Upper lobe of left lung (tissue), 6 donors: ENCODE measurements around the gene KATNAL2. TPM values are rescaled to one million over a fixed set of nuclear protein-coding genes. Genes with fewer than 3 reads are reported as not detected.

Experiments used
- ATAC-seq, 2 donors: fragments of 200-7000 bp; cut with Tn5 transposase; one replicate each; pipeline ENCODE4 v1.9.1; 2022; ENCODE audit warnings: mild to moderate bottlenecking in 2 of 2, moderate library complexity in 2 of 2; ENCODE audit not compliant: low FRiP score in 2 of 2
- DNase-seq, 2 donors: peaks; one replicate each; pipeline ENCODE4 v3.0.0-alpha.2; 2019 to 2020
- H3K27ac ChIP-seq, 4 donors: fragments of 200-600 bp; sonication (generic); one replicate each; pipeline ENCODE4 v1.5.1; 2016 to 2019
- H3K27me3 ChIP-seq, 4 donors: fragments of 200-600 bp; sonication (generic); one replicate each; pipeline ENCODE4 v1.5.1; 2017 to 2019
- H3K36me3 ChIP-seq, 4 donors: fragments of 200-600 bp; sonication (generic); one replicate each; pipeline ENCODE4 v1.5.1; 2016 to 2019
- H3K4me1 ChIP-seq, 4 donors: fragments of 200-600 bp; sonication (generic); one replicate each; pipeline ENCODE4 v1.5.1; 2018 to 2019
- H3K4me3 ChIP-seq, 4 donors: fragments of 200-600 bp; sonication (generic); one replicate each; pipeline ENCODE4 v1.5.1; 2017 to 2019; ENCODE audit warnings: mild to moderate bottlenecking in 2 of 4, moderate library complexity in 1 of 4
- H3K9me3 ChIP-seq, 4 donors: fragments of 200-600 bp; sonication (generic); one replicate each; pipeline ENCODE4 v1.5.1; 2018 to 2019
- EP300 ChIP-seq, 4 donors: sonication (generic); formaldehyde crosslinking; IDR thresholded peaks; one replicate each; pipeline ENCODE4 v1.5.1; 2017; ENCODE audit warnings: antibody characterized with exemption in 4 of 4, control low read depth in 2 of 4
- POLR2A ChIP-seq, 4 donors: fragments of 450-650 bp; IDR thresholded peaks; one replicate each; pipeline ENCODE4 v1.5.1; 2016 to 2017; ENCODE audit warnings: antibody characterized with exemption in 4 of 4, mild to moderate bottlenecking in 2 of 4
- POLR2AphosphoS5 ChIP-seq, 2 donors: sonication (generic); formaldehyde crosslinking; IDR thresholded peaks; one replicate each; pipeline ENCODE4 v1.5.1; 2017; ENCODE audit warnings: antibody characterized with exemption in 2 of 2
- WGBS, 2 donors: methylation state at CpG; one replicate each; pipeline ENCODE4 v1.1.5; 2017 to 2018; 5-methylcytosine and 5-hydroxymethylcytosine counted together
- total RNA-seq, 6 donors: library from RNA; depleted of rRNA in 4 of 6; stranded (reverse); fragments of >200 nt in 4 of 6; gene quantifications; one replicate each; pipeline versions ENCODE4 v1.1.0 to v1.2.1, GENCODE V29; 2016 to 2021
- TF ChIP-seq, protein P1 (sequence below), 6 experiments: fragments of 450-650 bp in 4 of 6; fragments of 200-600 bp in 2 of 6; sonication (generic) in 2 of 6; IDR thresholded peaks; one replicate each; pipeline ENCODE4 v1.5.1; 2016 to 2019; ENCODE audit warnings: antibody characterized with exemption in 6 of 6
- donor health status: DM: no; HTN: no; CAD: no; lungs with moderate emphysema.
- donor health status: DM: no; HTN: yes; CAD: no; lungs with severe emphysema.

KATNAL2 gene
- total RNA-seq, 6 donors from 2014 or later, result 1.6 to 12.6 (median 5.5) TPM

GRCh38 chr18:47063096-47063495 lies 145.7 kb downstream of the KATNAL2 start:
- Histone ChIP-seq H3K9me3 (no peaks in the 10 kb centered on the region), H3K4me3 (no peak overlapping the region), H3K36me3 (no peaks in the 10 kb centered on the region), H3K4me1 (no peaks in the 10 kb centered on the region), H3K27ac (no peak overlapping the region), H3K27me3 (no peaks in the 10 kb centered on the region)
- no peak for DNase-seq
- 92 to 93% methylated on average over 8 of the region's 8 CpGs for WGBS, 2 donors
- ATAC-seq, result no peak
- TF ChIP-seq, protein P1, sequence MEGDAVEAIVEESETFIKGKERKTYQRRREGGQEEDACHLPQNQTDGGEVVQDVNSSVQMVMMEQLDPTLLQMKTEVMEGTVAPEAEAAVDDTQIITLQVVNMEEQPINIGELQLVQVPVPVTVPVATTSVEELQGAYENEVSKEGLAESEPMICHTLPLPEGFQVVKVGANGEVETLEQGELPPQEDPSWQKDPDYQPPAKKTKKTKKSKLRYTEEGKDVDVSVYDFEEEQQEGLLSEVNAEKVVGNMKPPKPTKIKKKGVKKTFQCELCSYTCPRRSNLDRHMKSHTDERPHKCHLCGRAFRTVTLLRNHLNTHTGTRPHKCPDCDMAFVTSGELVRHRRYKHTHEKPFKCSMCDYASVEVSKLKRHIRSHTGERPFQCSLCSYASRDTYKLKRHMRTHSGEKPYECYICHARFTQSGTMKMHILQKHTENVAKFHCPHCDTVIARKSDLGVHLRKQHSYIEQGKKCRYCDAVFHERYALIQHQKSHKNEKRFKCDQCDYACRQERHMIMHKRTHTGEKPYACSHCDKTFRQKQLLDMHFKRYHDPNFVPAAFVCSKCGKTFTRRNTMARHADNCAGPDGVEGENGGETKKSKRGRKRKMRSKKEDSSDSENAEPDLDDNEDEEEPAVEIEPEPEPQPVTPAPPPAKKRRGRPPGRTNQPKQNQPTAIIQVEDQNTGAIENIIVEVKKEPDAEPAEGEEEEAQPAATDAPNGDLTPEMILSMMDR (IDR thresholded peaks at IDR 0.05), result no peak
- TF ChIP-seq EP300 (IDR thresholded peaks at IDR 0.05) (no peak), POLR2AphosphoS5 (IDR thresholded peaks at IDR 0.05) (no peak), POLR2A (IDR thresholded peaks at IDR 0.05) (no peak)

DNA sequence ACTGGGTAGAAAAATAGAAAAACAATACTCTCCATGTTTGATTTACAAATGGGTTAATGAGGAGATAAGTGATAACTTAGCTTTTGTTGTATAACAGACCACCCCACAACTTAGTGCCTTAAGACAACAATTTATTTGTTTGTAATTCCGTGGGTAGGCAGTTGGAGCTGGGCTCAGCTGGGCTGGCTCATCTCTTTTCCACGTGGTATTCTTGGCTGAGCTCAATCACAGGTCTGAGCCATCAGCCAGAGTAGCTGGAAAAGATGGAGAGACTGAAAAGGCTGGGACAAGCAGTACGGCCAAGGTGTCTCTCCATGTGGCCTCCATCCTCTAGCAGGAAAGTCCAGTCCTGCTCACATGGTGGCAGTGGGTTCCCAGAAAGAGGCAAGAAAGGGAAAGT lies 150.2 kb downstream of the KATNAL2 start:
- no peaks in the 10 kb centered on the region for H3K9me3 ChIP-seq
- 58 to 59% methylated on average over 3 of the region's 3 CpGs for WGBS, 2 donors
- TF ChIP-seq POLR2A (IDR thresholded peaks at IDR 0.05), result no peak
- TF ChIP-seq EP300 (IDR thresholded peaks at IDR 0.05), result no peak

DNA sequence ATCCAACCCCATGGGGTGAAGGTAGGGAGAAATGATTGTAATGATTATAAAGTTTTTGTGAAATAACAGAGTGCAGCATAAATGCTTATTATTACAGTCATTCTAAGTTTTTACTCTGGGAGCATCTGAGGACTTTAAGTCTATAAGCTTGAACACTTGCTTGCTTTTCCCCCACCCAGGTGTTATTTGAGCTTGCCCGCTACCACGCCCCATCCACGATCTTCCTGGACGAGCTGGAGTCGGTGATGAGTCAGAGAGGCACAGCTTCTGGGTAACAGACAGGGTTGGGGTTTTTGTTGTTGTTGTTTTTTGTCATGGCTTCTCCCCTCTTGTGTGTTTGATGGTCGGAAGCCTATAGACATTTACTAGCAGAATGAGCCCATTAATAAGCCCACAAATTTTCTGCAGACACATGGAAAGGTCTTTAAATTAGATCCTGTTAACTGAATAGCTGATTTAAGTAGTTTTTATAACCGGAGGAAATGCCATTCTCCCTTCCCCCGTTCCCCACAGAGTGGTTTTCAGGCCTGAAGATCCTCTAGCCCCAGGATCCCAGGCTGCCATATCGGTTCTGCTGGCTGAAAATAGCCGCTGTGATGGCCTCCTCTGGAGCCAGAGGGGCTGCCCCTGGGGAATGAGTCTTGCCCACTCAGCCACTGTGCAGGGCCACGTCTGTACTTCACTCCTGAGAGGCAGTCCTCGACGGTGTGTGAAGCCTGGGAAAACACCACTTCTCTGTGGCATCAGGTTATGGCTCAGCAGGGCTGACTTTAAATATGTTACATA lies 157.9 kb downstream of the KATNAL2 start:
- 73 to 76% methylated on average over 12 to 13 of the region's 13 CpGs for WGBS, 2 donors
- H3K27ac ChIP-seq, result no peak overlapping the region
- ATAC-seq (no peak), DNase-seq (no peak)
- H3K4me3 ChIP-seq, result no peak overlapping the region
- H3K4me1 ChIP-seq, result no peaks in the 10 kb centered on the region
- no peak for TF ChIP-seq POLR2AphosphoS5 (IDR thresholded peaks at IDR 0.05)
- no peak for TF ChIP-seq POLR2A (IDR thresholded peaks at IDR 0.05)
- TF ChIP-seq, protein P1 (IDR thresholded peaks at IDR 0.05), result no peak
- no peak for TF ChIP-seq EP300 (IDR thresholded peaks at IDR 0.05)
- no peaks in the 10 kb centered on the region for H3K36me3 ChIP-seq
- H3K27me3 ChIP-seq, result no peaks in the 10 kb centered on the region
- H3K9me3 ChIP-seq, result no peaks in the 10 kb centered on the region

More for the DNA sequence above, 150.2 kb downstream of the KATNAL2 start:
- ATAC-seq, result no peak
- no peaks in the 10 kb centered on the region for H3K27me3 ChIP-seq
- H3K27ac ChIP-seq, result no peak overlapping the region
- no peaks in the 10 kb centered on the region for H3K36me3 ChIP-seq
- DNase-seq, result no peak
- H3K4me3 ChIP-seq, result no peak overlapping the region
- no peaks in the 10 kb centered on the region for H3K4me1 ChIP-seq

- no peaks in the 10 kb centered on the region for H3K9me3 ChIP-seq
- H3K36me3 ChIP-seq, result no peaks in the 10 kb centered on the region
- DNase-seq, result no peak
- no peaks in the 10 kb centered on the region for H3K4me1 ChIP-seq
- no peak for ATAC-seq
- no peak overlapping the region for H3K4me3 ChIP-seq
- H3K27me3 ChIP-seq, result no peaks in the 10 kb centered on the region
- H3K27ac ChIP-seq, result no peak overlapping the region
- TF ChIP-seq EP300 (IDR thresholded peaks at IDR 0.05) (no peak), POLR2A (IDR thresholded peaks at IDR 0.05) (no peak), POLR2AphosphoS5 (IDR thresholded peaks at IDR 0.05) (no peak)
- TF ChIP-seq, protein P1 (IDR thresholded peaks at IDR 0.05), result no peak
- WGBS, 2 donors, result 93 to 98% methylated on average over 7 of the region's 7 CpGs
These were observed 159.7 kb downstream of the KATNAL2 start for GRCh38 chr18:47077111-47077510.

DNA sequence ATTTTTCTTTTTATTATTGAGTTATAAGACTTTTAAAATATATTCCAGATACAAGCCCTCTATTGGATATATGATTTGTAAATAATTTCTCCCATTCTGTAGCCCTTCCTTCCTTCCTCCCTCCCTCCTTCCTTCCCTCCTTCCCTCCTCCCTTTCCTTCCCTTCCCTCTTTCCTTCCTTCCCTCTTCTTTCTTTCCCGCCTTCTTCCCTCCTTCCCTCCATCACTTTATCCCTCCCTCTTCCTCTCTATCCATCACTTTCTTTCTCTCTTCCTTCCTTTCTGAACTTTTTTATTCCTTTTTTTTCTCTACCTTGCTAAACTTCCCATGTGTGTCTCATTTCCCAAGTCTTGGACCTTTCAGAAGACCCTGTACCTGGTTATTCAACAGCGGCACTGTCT lies 163.5 kb downstream of the KATNAL2 start:
- no peak for ATAC-seq
- TF ChIP-seq, protein P1 (IDR thresholded peaks at IDR 0.05), result no peak
- TF ChIP-seq EP300 (IDR thresholded peaks at IDR 0.05), result no peak
- TF ChIP-seq POLR2AphosphoS5 (IDR thresholded peaks at IDR 0.05), result no peak
- no peak for TF ChIP-seq POLR2A (IDR thresholded peaks at IDR 0.05)

More for the DNA sequence above, 163.5 kb downstream of the KATNAL2 start:
- H3K4me1 ChIP-seq, result no peaks in the 10 kb centered on the region
- no peaks in the 10 kb centered on the region for H3K36me3 ChIP-seq
- no peak overlapping the region for H3K27ac ChIP-seq
- WGBS, 2 donors, result 89 to 91% methylated on average over 2 of the region's 2 CpGs
- H3K9me3 ChIP-seq, result no peaks in the 10 kb centered on the region
- DNase-seq, result no peak
- H3K27me3 ChIP-seq, result no peaks in the 10 kb centered on the region
- H3K4me3 ChIP-seq, result no peak overlapping the region
